Skeletal muscle satellite cell (primary cell): ENCODE data around the gene HSD17B3.
"Not testable (repeated sequence)": the region's sequence is repeated elsewhere in the genome, so short reads cannot be mapped to it uniquely, and the experiment has no call there.

Source experiments
- H3K27me3 ChIP-seq: 2 replicates; pipeline ENCODE4 v1.7.0; 2013; ENCODE audit warnings: low read length; ENCODE audit not compliant: control insufficient read depth, insufficient read depth
- H3K36me3 ChIP-seq: 2 replicates; pipeline ENCODE4 v1.7.0; 2013; ENCODE audit warnings: mild to moderate bottlenecking, control low read depth, low read length; ENCODE audit not compliant: insufficient read depth
- H3K4me1 ChIP-seq: 2 replicates; pipeline ENCODE4 v1.7.0; 2013; ENCODE audit warnings: low read length; ENCODE audit not compliant: control insufficient read depth, insufficient read depth
- H3K4me2 ChIP-seq: 2 replicates; pipeline ENCODE4 v1.7.0; 2013; ENCODE audit warnings: mild to moderate bottlenecking, low read length
- H3K4me3 ChIP-seq: 2 replicates; pipeline ENCODE4 v1.7.0; 2013; ENCODE audit warnings: low read length
- H3K9ac ChIP-seq: 2 replicates; pipeline ENCODE4 v1.7.0; 2013; ENCODE audit warnings: mild to moderate bottlenecking, low read depth, low read length, moderate library complexity
- H3K9me3 ChIP-seq: replicated peaks from 2 replicates; pipeline ENCODE4 v1.7.0; 2013; ENCODE audit warnings: mild to moderate bottlenecking, control low read depth, low read length

HSD17B3 gene

DNA sequence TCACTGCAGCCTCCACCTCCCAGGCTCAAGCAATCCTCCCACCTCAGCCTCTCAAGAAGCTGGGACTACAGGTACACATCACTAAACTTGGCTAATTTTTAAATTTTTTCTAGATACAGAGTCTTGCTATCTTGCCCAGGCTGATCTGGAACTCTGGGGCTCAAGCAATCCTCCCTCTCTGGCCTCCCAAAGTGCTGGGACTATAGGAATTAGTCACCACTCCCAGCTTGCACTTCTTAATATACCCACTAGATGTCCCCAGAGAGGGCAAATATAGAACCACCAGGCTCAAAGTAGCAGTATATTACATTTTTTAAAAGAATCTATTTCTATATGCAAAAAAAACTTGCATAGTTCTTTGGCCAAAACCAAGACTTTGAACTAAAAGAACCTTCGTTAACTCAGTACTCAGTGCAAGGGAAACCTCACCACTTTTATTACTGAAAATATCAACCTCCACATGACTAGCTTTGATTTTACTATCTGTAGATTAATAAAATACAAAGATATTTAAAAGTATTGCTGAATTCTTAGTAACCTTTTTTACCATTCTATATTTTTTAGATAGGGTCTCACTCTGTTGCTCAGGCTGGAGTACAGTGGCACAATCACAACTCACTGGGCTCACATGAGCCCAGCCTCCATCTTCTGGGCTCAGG, 25.8 kb upstream of the HSD17B3 start:
- peaks cover 4% of the 10 kb centered on the region for H3K4me1 ChIP-seq

GRCh38 chr9:96323169-96323568, 21.2 kb upstream of the HSD17B3 start:
- H3K4me1 ChIP-seq, result no peaks in the 10 kb centered on the region
- H3K4me2 ChIP-seq, result no peak overlapping the region
- no peaks in the 10 kb centered on the region for H3K36me3 ChIP-seq
- H3K4me3 ChIP-seq, result no peak overlapping the region
- H3K27me3 ChIP-seq, result no peaks in the 10 kb centered on the region
- no peaks in the 10 kb centered on the region for H3K9me3 ChIP-seq
- H3K9ac ChIP-seq, result no peak overlapping the region

More for the DNA sequence above, 25.8 kb upstream of the HSD17B3 start:
- Histone ChIP-seq H3K4me2 (no peak overlapping the region), H3K36me3 (no peaks in the 10 kb centered on the region), H3K4me3 (no peak overlapping the region), H3K9ac (no peak overlapping the region), H3K27me3 (no peaks in the 10 kb centered on the region), H3K9me3 (no peaks in the 10 kb centered on the region)

- not testable (repeated sequence) for H3K4me3 ChIP-seq, H3K4me2 ChIP-seq, H3K9ac ChIP-seq, H3K9me3 ChIP-seq, H3K36me3 ChIP-seq, H3K27me3 ChIP-seq, H3K4me1 ChIP-seq
These were observed 20.8 kb upstream of the HSD17B3 start for GRCh38 chr9:96322736-96323135.

- not testable (repeated sequence) for H3K36me3 ChIP-seq, H3K4me2 ChIP-seq, H3K4me1 ChIP-seq, H3K9ac ChIP-seq, H3K4me3 ChIP-seq, H3K9me3 ChIP-seq, H3K27me3 ChIP-seq
These were observed 20.2 kb upstream of the HSD17B3 start for GRCh38 chr9:96322210-96322609.

DNA sequence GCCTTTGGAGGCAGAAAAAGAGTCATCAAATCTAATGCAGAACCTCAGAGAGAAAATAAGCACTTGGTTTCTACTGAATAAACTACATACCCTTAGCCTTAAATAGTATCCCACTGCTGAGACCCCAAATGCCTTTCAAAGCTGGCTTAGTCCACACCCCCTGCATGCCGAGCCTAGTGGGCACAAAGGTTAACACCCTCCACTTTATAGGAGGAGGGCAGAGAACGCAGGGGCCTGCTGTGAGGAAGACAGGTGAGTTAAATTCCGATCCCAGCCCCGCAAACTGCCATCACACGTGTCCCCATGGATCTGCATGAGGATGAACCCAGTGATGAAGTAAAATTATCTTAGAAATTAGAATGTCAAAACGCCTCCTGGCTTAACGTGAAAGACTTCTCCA, 19.5 kb upstream of the HSD17B3 start:
- H3K9me3 ChIP-seq, result no peaks in the 10 kb centered on the region
- no peak overlapping the region for H3K4me3 ChIP-seq
- H3K27me3 ChIP-seq, result no peaks in the 10 kb centered on the region
- no peak overlapping the region for H3K9ac ChIP-seq
- H3K4me2 ChIP-seq, result no peak overlapping the region
- no peaks in the 10 kb centered on the region for H3K4me1 ChIP-seq
- H3K36me3 ChIP-seq, result no peaks in the 10 kb centered on the region

DNA sequence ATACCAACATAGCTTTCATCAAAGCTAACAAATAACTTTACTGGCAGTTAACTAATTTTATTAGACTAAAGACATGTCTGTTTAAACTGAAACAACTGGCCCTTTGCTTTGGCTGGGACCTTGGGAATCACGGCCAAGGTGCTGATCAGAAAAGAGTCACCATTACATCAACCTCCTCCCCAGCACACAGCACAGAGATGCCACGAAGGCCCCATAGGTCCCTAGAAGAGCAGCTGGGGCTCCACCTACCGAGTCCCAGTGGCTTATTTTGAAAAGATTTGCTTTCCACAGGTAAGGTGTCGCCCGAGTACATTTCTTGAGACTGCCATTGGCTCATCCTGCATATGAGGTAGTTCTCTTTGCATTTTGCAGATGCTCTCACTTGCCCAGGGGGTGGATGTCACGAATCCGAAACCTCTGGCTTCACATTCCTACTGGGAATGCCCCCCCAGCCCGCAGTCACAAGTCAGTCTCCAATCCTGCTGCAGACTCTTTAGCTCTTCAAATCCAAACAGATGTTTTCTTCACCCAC, 18.8 kb upstream of the HSD17B3 start:
- no peaks in the 10 kb centered on the region for H3K9me3 ChIP-seq
- no peaks in the 10 kb centered on the region for H3K27me3 ChIP-seq
- no peak overlapping the region for H3K4me3 ChIP-seq
- no peaks in the 10 kb centered on the region for H3K36me3 ChIP-seq
- no peak overlapping the region for H3K9ac ChIP-seq
- no peaks in the 10 kb centered on the region for H3K4me1 ChIP-seq
- H3K4me2 ChIP-seq, result no peak overlapping the region

DNA sequence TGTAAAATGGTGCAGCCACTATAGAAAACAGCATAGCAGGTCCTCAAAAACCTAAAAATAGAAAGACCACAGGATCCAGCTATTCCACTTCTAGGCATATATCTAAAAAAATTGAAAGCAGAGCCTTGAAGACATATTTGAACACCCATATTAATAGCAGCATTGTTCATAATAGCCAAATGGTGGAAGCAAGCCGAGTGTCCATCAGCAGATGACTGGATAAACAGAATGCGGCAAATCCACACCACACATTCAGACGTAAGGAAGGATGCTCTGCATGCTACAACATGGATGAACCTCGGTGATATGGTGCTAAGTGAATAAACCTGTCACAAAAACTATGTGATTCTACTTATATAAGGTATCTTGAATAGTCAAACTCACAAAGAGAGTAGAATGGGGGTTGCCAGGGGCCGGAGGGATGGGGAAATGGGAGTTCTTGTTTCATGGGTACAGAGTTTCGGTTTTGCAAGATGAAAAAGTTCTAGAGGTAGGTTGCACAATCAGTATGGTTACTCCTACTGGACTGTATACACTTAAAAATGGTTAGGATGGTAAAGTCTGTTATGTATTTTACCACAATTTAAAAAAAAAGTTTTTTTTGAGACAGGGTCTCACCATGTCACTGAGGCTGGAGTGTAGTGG, 17.1 kb upstream of the HSD17B3 start:
- no peak overlapping the region for H3K4me3 ChIP-seq
- H3K4me1 ChIP-seq, result no peaks in the 10 kb centered on the region
- no peaks in the 10 kb centered on the region for H3K27me3 ChIP-seq
- H3K4me2 ChIP-seq, result no peak overlapping the region
- no peak overlapping the region for H3K9ac ChIP-seq
- no peaks in the 10 kb centered on the region for H3K36me3 ChIP-seq
- H3K9me3 ChIP-seq, result no peaks in the 10 kb centered on the region

GRCh38 chr9:96317335-96317980, 15.5 kb upstream of the HSD17B3 start:
- Histone ChIP-seq H3K4me3 (no peak overlapping the region), H3K4me2 (no peak overlapping the region), H3K27me3 (no peaks in the 10 kb centered on the region), H3K36me3 (no peaks in the 10 kb centered on the region), H3K9ac (no peak overlapping the region), H3K4me1 (no peaks in the 10 kb centered on the region), H3K9me3 (peaks cover 7% of the 10 kb centered on the region)

DNA sequence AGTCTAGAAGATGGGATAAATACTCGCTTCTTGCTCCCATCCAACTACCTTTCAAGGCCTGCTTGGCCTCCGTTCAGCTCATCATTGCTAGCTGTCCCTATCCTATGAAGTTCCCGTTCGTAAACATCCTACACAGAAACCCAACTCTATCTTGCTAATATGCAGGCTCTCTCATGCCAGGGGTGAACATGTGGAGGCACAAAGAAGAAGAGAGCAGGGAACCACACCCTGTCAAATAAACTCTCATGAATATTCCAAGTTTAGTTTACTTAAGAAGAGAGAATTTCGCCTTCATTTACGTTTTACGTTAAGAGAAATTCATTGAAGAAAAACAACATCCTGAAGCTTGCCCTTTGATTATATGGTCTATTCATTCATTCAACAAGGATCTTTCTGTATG, 7.9 kb upstream of the HSD17B3 start:
- Histone ChIP-seq H3K27me3 (no peaks in the 10 kb centered on the region), H3K9me3 (peaks cover 7% of the 10 kb centered on the region), H3K36me3 (no peaks in the 10 kb centered on the region), H3K4me3 (no peak overlapping the region), H3K9ac (no peak overlapping the region), H3K4me2 (no peak overlapping the region), H3K4me1 (no peaks in the 10 kb centered on the region)

DNA sequence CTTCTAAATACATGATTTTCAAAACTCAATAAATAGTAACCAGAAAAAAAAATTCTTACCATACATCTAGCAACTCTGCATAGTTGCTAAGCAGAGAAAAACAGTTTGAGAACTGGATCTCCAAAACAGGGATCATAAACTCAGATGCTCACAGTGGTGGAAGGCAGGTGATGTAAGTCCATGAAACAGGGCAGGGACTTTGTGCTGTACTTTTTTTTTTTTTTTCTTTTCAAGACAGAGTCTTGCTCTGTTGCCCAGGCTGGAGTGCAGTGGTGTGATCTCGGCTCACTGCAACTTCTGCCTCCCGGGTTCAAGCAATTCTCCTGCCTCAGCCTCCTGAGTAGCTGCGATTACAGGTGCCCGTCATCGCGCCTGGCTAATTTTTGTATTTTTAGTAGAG, 5.0 kb upstream of the HSD17B3 start:
- not testable (repeated sequence) for H3K4me1 ChIP-seq, H3K27me3 ChIP-seq, H3K9ac ChIP-seq, H3K4me2 ChIP-seq, H3K36me3 ChIP-seq, H3K9me3 ChIP-seq, H3K4me3 ChIP-seq

DNA sequence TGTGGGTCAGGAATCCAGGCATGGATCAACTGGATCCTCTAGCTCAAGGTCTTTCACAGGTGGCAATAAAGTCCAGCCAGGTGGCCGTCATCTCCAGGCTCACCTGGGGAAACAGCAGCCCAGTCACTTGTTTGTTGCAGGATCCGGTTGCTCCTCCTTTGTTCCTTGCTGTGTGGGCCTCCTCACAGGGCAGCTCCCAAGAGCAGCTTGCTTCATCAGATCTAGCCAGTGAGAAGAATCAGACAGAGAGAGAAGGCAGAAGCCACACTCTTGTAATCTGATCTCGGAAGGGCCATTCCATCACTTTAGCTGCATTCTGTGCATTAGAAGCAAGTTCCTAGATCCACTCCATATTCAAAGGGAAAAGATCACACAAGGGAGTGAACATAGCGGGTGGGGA, 3.2 kb upstream of the HSD17B3 start:
- no peaks in the 10 kb centered on the region for H3K36me3 ChIP-seq
- H3K4me1 ChIP-seq, result peaks cover 5% of the 10 kb centered on the region
- no peak overlapping the region for H3K4me2 ChIP-seq
- H3K9me3 ChIP-seq, result no peaks in the 10 kb centered on the region
- H3K9ac ChIP-seq, result no peak overlapping the region
- H3K4me3 ChIP-seq, result no peak overlapping the region
- H3K27me3 ChIP-seq, result no peaks in the 10 kb centered on the region

DNA sequence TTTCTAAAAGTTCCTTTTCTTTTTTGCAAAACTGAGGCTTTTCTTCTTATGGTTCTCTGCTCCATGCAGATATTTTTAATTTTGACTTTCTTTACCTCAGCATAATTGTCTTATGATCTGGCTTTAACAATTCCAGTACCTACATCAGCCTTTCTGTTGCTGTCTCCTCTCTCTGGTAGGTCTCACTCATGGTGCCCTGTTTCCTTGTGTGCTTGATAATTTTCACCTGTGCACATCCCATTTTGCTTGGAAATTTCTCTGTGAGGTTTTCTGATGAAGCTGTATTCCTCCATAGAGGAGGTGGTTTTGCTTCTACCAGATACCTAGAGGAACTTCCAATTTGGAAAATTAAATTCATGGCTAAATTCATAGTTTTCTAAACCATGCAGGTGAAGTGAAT, 2.3 kb upstream of the HSD17B3 start:
- Histone ChIP-seq H3K4me1 (peaks cover 14% of the 10 kb centered on the region), H3K36me3 (no peaks in the 10 kb centered on the region), H3K4me3 (no peak overlapping the region), H3K27me3 (no peaks in the 10 kb centered on the region), H3K9ac (no peak overlapping the region), H3K4me2 (no peak overlapping the region), H3K9me3 (no peaks in the 10 kb centered on the region)
